H7 (cell line): ENCODE measurements around the gene STYK1. TPM values are rescaled to one million over a fixed set of nuclear protein-coding genes. Genes with fewer than 3 reads are reported as not detected.
"Not testable (repeated sequence)": the region's sequence is repeated elsewhere in the genome, so short reads cannot be mapped to it uniquely, and the experiment has no call there.

Experiments used
- DNase-seq: peaks from one replicate; pipeline ENCODE4 v3.0.0; 2012
- H3K27me3 ChIP-seq: 2 replicates; pipeline ENCODE4 v1.6.0; 2011; ENCODE audit warnings: mild to moderate bottlenecking, low read length; ENCODE audit not compliant: control insufficient read depth, insufficient read depth
- H3K36me3 ChIP-seq: replicated peaks from 2 replicates; pipeline ENCODE4 v1.5.1; 2011; ENCODE audit warnings: low read length; ENCODE audit not compliant: control insufficient read depth, insufficient read depth
- H3K4me3 ChIP-seq: 2 replicates; pipeline ENCODE4 v1.5.1; 2011; ENCODE audit warnings: low read depth, mild to moderate bottlenecking, control low read depth, low read length, moderate library complexity; ENCODE audit not compliant: insufficient read depth
- total RNA-seq: library from RNA; depleted of rRNA; stranded (reverse); fragments of >200 nt; shearing (Covaris generic); gene quantifications from 2 replicates; pipeline ENCODE4 v1.2.3, GENCODE V29; 2014; rRNA removed

STYK1 gene
- total RNA-seq, 1 experiment from 2014 or later, result 2.9 TPM

DNA sequence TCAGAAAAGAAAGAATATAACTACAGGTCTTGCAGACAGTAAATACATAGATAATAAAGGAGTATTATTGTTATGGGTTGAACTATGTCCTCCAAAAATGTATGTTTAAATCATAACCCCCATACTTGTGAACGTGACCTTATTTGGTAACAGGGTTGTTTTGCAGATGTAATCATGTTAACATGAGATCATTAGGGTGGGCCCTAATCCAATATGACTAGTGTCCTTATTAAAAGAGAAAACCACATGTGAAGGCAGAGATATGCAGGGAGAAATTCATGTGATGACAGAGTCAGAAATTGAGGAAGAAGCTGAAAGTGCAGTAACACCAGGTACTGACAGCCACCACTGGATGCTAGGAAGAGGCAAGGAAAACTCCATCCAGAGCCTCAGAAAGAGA is 89.4 kb downstream of the STYK1 start:
- H3K36me3 ChIP-seq, result peaks cover 3% of the 10 kb centered on the region; the same call in 1 of the 2 replicates

DNA sequence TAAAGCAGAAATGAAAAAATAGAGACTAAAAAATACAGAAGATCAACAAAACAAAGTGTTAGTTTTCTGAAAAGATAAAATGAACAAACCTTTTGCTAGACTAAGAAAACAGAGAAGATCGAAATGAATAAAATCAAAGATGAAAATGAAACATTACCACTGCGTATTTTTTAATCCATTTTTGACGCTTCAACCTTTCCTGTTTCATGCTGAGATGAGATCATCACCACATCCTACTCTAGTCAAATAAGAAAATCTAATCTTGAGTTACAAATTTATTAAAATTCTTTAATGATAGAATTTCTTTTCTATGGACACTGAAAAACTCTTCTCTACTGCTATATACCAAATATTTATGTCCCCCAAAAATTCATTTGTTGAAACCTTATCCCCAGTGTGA is 91.1 kb downstream of the STYK1 start:
- Histone ChIP-seq H3K36me3 (peaks cover 3% of the 10 kb centered on the region; the same call in 1 of the 2 replicates), H3K4me3 (no peak overlapping the region)

More for the DNA sequence above, 89.4 kb downstream of the STYK1 start:
- Histone ChIP-seq H3K27me3 (no peaks in the 10 kb centered on the region), H3K4me3 (no peak overlapping the region)
- DNase-seq, result no peak

DNA sequence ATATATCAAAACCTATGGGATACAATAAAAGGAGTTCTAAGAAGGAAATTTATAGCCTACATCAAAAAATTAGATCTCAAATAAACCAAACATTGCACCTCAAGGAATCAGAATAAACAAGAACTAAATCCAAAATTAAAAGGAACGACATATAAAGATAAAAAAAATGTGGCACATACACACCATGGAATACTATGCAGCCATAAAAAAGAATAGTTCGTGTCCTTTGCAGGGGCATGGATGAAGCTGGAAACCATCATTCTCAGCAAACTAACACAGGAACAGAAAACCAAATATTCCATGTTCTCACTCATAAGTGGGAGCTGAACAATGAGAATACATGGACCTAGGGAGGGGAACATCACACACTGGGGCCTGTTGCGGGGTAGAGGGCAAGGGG is 91.7 kb downstream of the STYK1 start:
- not testable (repeated sequence) for H3K4me3 ChIP-seq, H3K36me3 ChIP-seq, H3K27me3 ChIP-seq, DNase-seq

More for the DNA sequence above, 91.1 kb downstream of the STYK1 start:
- no peak for DNase-seq
- no peaks in the 10 kb centered on the region for H3K27me3 ChIP-seq

DNA sequence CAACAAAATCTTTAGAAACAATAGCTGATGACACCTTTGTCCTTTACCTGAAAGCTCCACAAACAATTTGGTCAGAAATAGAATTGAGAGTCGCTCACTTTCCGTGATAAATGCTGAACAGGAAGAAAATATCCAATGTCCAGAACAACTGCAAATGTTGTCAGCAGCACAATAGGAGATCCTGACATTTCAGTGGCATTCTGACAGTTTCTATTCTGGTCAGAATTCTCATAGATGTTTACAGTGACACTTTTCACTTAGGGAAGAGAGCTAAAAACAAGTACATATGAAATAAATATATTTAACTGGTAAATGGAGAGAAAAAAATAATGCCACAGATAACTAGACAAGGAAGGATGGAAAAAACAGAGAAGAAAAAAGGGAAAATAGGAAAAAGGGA is 99.5 kb downstream of the STYK1 start:
- Histone ChIP-seq H3K36me3 (no peaks in the 10 kb centered on the region), H3K27me3 (no peaks in the 10 kb centered on the region), H3K4me3 (no peak overlapping the region)
- DNase-seq, result no peak

DNA sequence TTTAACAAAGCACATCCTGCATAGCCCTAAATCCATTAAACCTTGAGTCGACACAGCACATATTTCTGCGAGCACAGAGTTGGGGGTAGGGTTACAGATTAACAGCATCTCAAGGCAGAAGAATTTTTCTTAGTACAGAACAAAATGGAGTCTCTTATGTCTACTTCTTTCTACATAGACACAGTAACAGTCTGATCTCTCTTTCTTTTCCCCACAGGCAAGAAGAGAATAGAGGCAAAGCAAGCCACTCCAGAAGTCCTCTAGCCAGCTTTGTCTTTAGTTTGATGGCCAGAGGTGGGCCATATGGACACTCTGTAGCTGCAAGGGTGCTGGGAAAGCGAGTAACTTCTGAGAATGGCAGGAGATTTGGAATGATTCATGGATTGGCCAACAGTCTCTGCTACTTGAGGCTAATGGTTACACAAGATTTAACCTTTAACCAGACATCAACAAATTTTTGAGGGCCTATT is 101.8 kb downstream of the STYK1 start:
- H3K27me3 ChIP-seq, H3K36me3 ChIP-seq, DNase-seq, H3K4me3 ChIP-seq: not testable (repeated sequence)

DNA sequence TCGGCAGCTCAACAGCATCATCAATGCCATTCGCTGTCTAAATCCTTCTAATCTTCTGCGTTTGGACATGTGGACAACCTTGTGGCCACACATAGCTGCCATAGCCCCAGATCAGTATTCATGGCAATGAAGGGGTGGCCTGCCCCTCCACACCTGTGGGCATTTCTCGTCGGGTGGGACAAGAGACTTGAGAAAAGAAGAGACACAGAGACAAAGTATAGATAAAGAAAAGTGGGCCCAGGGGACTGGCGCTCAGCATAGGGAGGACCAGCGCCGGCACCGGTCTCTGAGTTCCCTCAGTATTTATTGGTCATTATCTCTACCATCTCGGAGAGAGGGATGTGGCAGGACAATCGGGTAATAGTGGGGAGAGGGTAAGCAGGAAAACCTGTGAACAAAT is 102.7 kb downstream of the STYK1 start:
- Histone ChIP-seq H3K27me3 (no peaks in the 10 kb centered on the region), H3K36me3 (no peaks in the 10 kb centered on the region), H3K4me3 (no peak overlapping the region)
- DNase-seq, result no peak

Other genes starting within 250 kb of the STYK1 start
- not detected in 2 replicates for gene KLRC2, start 238.0 kb downstream of the STYK1 start, total RNA-seq
- gene KLRC1, start 220.7 kb downstream of the STYK1 start, total RNA-seq, result not detected in 2 replicates
- 13.3 and 15.4 TPM in 2 replicates for gene EIF2S3B, start 168.2 kb downstream of the STYK1 start, total RNA-seq
- 23.1 and 29.1 TPM in 2 replicates for gene MAGOHB, start 60.4 kb downstream of the STYK1 start, total RNA-seq
- gene YBX3, start 49.3 kb upstream of the STYK1 start, total RNA-seq, result 108 and 140 TPM in 2 replicates
- not detected in 2 replicates for gene TAS2R7, start 128.6 kb upstream of the STYK1 start, total RNA-seq
- not detected in 2 replicates for gene TAS2R8, start 133.2 kb upstream of the STYK1 start, total RNA-seq
- not detected in 2 replicates for gene TAS2R9, start 136.1 kb upstream of the STYK1 start, total RNA-seq
- gene TAS2R10, start 152.3 kb upstream of the STYK1 start, total RNA-seq, result 0.10 TPM in 1 of 2 replicates, not detected in the other
- 0.78 and 2.1 TPM in 2 replicates for gene PRR4, start 175.4 kb upstream of the STYK1 start, total RNA-seq
- gene PRH1, start 210.2 kb upstream of the STYK1 start, total RNA-seq, result 5.2 and 7.0 TPM in 2 replicates
- gene TAS2R13, start 235.5 kb upstream of the STYK1 start, total RNA-seq, result 0.24 TPM in 1 of 2 replicates, not detected in the other